A673 (cell line): ENCODE data around the gene DESI2.

ENCODE experiments used
- EZH2 ChIP-seq: fragments of 200-600 bp; sonication (generic); IDR thresholded peaks from 2 replicates; pipeline ENCODE4 v1.6.1; 2017; ENCODE audit warnings: borderline replicate concordance, low read depth, mild to moderate bottlenecking, mixed read lengths, antibody characterized with exemption, low read length; ENCODE audit not compliant: poor library complexity, severe bottlenecking
- TF ChIP-seq, protein P1 (sequence below): fragments of 300-800, 200-600 bp; sonication (generic); conservative IDR thresholded peaks from 2 replicates; pipeline ENCODE4 v1.5.1; 2017; ENCODE audit warnings: low read depth, mild to moderate bottlenecking, antibody characterized with exemption, low read length, moderate library complexity, mixed read lengths

DNA sequence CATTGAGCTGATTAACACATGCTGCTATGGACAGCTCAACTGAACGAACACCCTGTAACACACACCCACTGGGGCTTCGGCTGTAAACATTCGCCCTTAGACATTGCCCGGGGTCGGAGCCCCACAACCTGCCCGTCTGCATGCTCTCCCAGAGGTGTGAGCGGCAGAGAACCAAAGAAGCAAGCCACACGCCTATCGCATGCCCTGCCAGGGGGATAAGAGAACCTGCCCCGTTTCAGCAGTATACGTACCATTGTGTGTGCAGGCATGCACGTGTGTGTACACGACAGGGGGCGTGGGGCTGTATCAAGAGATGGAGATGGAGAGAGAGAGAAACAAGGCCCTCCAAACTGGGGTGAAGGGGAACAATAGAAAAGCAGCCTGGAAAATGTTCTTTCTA lies 9.9 kb upstream of the DESI2 start:
- TF ChIP-seq, protein P1, sequence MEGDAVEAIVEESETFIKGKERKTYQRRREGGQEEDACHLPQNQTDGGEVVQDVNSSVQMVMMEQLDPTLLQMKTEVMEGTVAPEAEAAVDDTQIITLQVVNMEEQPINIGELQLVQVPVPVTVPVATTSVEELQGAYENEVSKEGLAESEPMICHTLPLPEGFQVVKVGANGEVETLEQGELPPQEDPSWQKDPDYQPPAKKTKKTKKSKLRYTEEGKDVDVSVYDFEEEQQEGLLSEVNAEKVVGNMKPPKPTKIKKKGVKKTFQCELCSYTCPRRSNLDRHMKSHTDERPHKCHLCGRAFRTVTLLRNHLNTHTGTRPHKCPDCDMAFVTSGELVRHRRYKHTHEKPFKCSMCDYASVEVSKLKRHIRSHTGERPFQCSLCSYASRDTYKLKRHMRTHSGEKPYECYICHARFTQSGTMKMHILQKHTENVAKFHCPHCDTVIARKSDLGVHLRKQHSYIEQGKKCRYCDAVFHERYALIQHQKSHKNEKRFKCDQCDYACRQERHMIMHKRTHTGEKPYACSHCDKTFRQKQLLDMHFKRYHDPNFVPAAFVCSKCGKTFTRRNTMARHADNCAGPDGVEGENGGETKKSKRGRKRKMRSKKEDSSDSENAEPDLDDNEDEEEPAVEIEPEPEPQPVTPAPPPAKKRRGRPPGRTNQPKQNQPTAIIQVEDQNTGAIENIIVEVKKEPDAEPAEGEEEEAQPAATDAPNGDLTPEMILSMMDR: no peak
- no peak for TF ChIP-seq EZH2
